Measurements from ENCODE around the gene LAIR1. TPM values are rescaled to one million over a fixed set of nuclear protein-coding genes. Genes with fewer than 3 reads are reported as not detected.
A peak's percentile ranks its signal among the peaks of the same experiment; 100 is the strongest.

The LAIR1 gene
- total RNA-seq (10 to 100 TPM; 21.5 to 22.2 TPM), total RNA-seq (22.8 to 24.6 reads per million in 2 donors)

- DNase-seq, result peak in 1 of 3 donors; percentile 16
- ATAC-seq, result peak; percentile 69
- H3K9me3 ChIP-seq (ENCODE audit: control insufficient read depth, low read length, poor library complexity, severe bottlenecking), result no peaks in the 10 kb centered on the region
- peak within 1 kb of the TSS; percentile 94 for H3K27ac Mint-ChIP-seq
- peaks cover 47% of the 10 kb centered on the region for H3K4me1 Mint-ChIP-seq
- H3K36me3 Mint-ChIP-seq (ENCODE audit: low read depth), result peaks cover 2% of the 10 kb centered on the region
- H3K4me3 Mint-ChIP-seq, result peak within 1 kb of the TSS; percentile 87
- no peaks in the 10 kb centered on the region for H3K27me3 Mint-ChIP-seq
Observed at GRCh38 chr19:54364775-54365257, at the start of gene LAIR1. LAIR1 (minus strand) TSS chr19:54364931; CDS start chr19:54364804, 127 bp downstream.

GRCh38 chr19:54414156-54414555, 49.4 kb upstream of the LAIR1 start:
- no peak overlapping the region for H3K27ac Mint-ChIP-seq
- H3K9me3 ChIP-seq (ENCODE audit: control insufficient read depth, low read length, poor library complexity, severe bottlenecking), result no peaks in the 10 kb centered on the region
- DNase-seq, result no peak
- peaks cover 13% of the 10 kb centered on the region for H3K36me3 Mint-ChIP-seq (ENCODE audit: low read depth)
- peaks cover 19% of the 10 kb centered on the region for H3K4me1 Mint-ChIP-seq
- no peak overlapping the region for H3K4me3 Mint-ChIP-seq
- no peak for ATAC-seq
- H3K27me3 Mint-ChIP-seq, result peaks cover 29% of the 10 kb centered on the region

GRCh38 chr19:54412877-54413276, 48.1 kb upstream of the LAIR1 start:
- no peaks in the 10 kb centered on the region for H3K9me3 ChIP-seq (ENCODE audit: control insufficient read depth, low read length, poor library complexity, severe bottlenecking)
- H3K36me3 Mint-ChIP-seq (ENCODE audit: low read depth), result peaks cover 8% of the 10 kb centered on the region
- no peak overlapping the region for H3K4me3 Mint-ChIP-seq
- H3K27ac Mint-ChIP-seq, result no peak overlapping the region
- ATAC-seq, result no peak
- H3K4me1 Mint-ChIP-seq, result peaks cover 15% of the 10 kb centered on the region
- H3K27me3 Mint-ChIP-seq, result peaks cover 24% of the 10 kb centered on the region
- DNase-seq, result no peak

GRCh38 chr19:54411033-54411432, 46.3 kb upstream of the LAIR1 start:
- Mint-ChIP-seq H3K4me1 (peaks cover 6% of the 10 kb centered on the region), H3K4me3 (no peak overlapping the region), H3K27ac (no peak overlapping the region), H3K27me3 (peaks cover 12% of the 10 kb centered on the region), H3K36me3 (ENCODE audit: low read depth) (peaks cover 2% of the 10 kb centered on the region)
- H3K9me3 ChIP-seq (ENCODE audit: control insufficient read depth, low read length, poor library complexity, severe bottlenecking), result no peaks in the 10 kb centered on the region
- no peak for ATAC-seq
- no peak for DNase-seq

- H3K9me3 ChIP-seq (ENCODE audit: control insufficient read depth, low read length, poor library complexity, severe bottlenecking), result no peaks in the 10 kb centered on the region
- H3K27me3 Mint-ChIP-seq, result peaks cover 3% of the 10 kb centered on the region
- H3K36me3 Mint-ChIP-seq (ENCODE audit: low read depth), result no peaks in the 10 kb centered on the region
- no peak overlapping the region for H3K27ac Mint-ChIP-seq
- DNase-seq (no peak), ATAC-seq (no peak)
- H3K4me3 Mint-ChIP-seq, result peak overlapping the region; percentile 2
- peaks cover 5% of the 10 kb centered on the region for H3K4me1 Mint-ChIP-seq
Observed at GRCh38 chr19:54408456-54409026, 43.8 kb upstream of the LAIR1 start.

GRCh38 chr19:54407780-54408179, 43.0 kb upstream of the LAIR1 start:
- Mint-ChIP-seq H3K36me3 (ENCODE audit: low read depth) (no peaks in the 10 kb centered on the region), H3K4me3 (no peak overlapping the region), H3K27ac (no peak overlapping the region), H3K27me3 (peaks cover 8% of the 10 kb centered on the region), H3K4me1 (peaks cover 7% of the 10 kb centered on the region)
- H3K9me3 ChIP-seq (ENCODE audit: control insufficient read depth, low read length, poor library complexity, severe bottlenecking), result no peaks in the 10 kb centered on the region
- no peak for ATAC-seq
- DNase-seq, result no peak

DNA sequence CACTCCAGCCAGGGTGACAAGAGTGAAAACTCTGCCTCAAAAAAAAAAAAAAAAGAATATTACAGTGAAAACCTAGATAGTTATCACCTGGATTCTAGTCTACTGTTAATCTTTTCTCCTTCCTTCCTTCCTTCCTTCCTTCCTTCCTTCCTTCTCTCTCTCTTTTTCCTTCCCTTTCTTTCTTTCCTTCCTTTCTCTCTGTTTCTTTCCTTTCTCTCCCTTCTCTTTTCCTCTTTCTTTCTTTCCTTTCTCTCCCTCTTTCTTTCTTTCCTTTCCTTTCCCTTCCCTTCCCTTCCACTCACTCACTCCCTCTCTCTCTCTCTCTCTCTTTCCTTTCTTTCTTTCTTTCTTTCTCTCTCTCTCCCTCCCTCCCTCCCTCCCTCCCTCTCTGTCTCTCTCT, 40.9 kb upstream of the LAIR1 start:
- ATAC-seq (no peak), DNase-seq (no peak)
- Mint-ChIP-seq H3K27ac (no peak overlapping the region), H3K36me3 (ENCODE audit: low read depth) (no peaks in the 10 kb centered on the region), H3K4me1 (peaks cover 5% of the 10 kb centered on the region), H3K4me3 (no peak overlapping the region), H3K27me3 (peaks cover 8% of the 10 kb centered on the region)
- no peaks in the 10 kb centered on the region for H3K9me3 ChIP-seq (ENCODE audit: control insufficient read depth, low read length, poor library complexity, severe bottlenecking)

DNA sequence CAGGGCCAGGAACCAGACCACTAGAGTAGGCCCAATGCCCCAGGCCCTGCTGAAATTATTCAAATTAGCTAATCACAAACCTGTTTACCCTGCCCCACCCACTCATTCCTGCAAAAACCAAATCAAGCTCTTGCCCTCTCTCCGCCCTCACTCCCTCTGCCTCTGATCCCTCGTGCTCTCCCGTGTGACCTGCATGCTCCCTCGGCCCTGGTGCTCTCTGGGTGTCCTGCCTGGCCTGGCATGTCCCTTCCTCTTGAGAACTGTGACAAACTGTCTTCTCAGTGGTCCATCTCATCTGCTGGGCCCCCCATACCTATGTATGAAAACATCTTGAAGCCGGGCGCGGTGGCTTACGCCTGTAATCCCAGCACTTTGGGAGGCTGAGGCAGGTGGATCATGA, 38.3 kb upstream of the LAIR1 start:
- H3K36me3 Mint-ChIP-seq (ENCODE audit: low read depth), result no peaks in the 10 kb centered on the region
- H3K27me3 Mint-ChIP-seq, result peaks cover 21% of the 10 kb centered on the region
- no peaks in the 10 kb centered on the region for H3K9me3 ChIP-seq (ENCODE audit: control insufficient read depth, low read length, poor library complexity, severe bottlenecking)
- no peak for ATAC-seq
- DNase-seq, result no peak
- no peak overlapping the region for H3K27ac Mint-ChIP-seq
- peaks cover 2% of the 10 kb centered on the region for H3K4me1 Mint-ChIP-seq
- H3K4me3 Mint-ChIP-seq, result no peak overlapping the region

- Mint-ChIP-seq H3K27me3 (peaks cover 26% of the 10 kb centered on the region), H3K27ac (no peak overlapping the region), H3K4me3 (no peak overlapping the region), H3K4me1 (peaks cover 2% of the 10 kb centered on the region), H3K36me3 (ENCODE audit: low read depth) (no peaks in the 10 kb centered on the region)
- H3K9me3 ChIP-seq (ENCODE audit: control insufficient read depth, low read length, poor library complexity, severe bottlenecking), result no peaks in the 10 kb centered on the region
- ATAC-seq (no peak), DNase-seq (no peak)
Observed at GRCh38 chr19:54400913-54401312, 36.2 kb upstream of the LAIR1 start.

DNA sequence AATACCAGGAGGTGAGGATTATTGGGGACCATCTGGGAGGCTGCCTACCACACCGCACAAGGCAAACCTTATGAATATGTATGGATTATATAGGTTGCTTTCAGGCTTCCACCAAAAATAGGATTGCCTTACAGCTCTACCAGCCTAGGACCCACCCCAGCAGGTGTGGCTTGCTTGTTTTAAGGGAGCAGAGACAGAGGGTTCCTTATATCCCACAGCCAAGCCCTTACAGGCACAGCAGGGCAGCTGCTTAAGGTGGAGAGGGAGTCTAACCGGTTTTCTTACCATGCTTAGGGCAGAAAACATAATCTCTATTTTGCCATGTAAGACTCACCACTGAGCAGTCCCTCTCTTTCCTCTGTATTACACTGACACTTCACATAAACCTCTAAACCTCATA, 34.5 kb upstream of the LAIR1 start:
- peaks cover 4% of the 10 kb centered on the region for H3K4me1 Mint-ChIP-seq
- H3K36me3 Mint-ChIP-seq (ENCODE audit: low read depth), result no peaks in the 10 kb centered on the region
- no peak for ATAC-seq
- H3K4me3 Mint-ChIP-seq, result no peak overlapping the region
- peaks cover 30% of the 10 kb centered on the region for H3K27me3 Mint-ChIP-seq
- DNase-seq, result no peak
- H3K27ac Mint-ChIP-seq, result no peak overlapping the region
- H3K9me3 ChIP-seq (ENCODE audit: control insufficient read depth, low read length, poor library complexity, severe bottlenecking), result no peaks in the 10 kb centered on the region

GRCh38 chr19:54395685-54396084, 31.0 kb upstream of the LAIR1 start:
- Mint-ChIP-seq H3K27me3 (peaks cover 30% of the 10 kb centered on the region), H3K36me3 (ENCODE audit: low read depth) (no peaks in the 10 kb centered on the region), H3K4me1 (peaks cover 10% of the 10 kb centered on the region), H3K27ac (no peak overlapping the region), H3K4me3 (no peak overlapping the region)
- no peaks in the 10 kb centered on the region for H3K9me3 ChIP-seq (ENCODE audit: control insufficient read depth, low read length, poor library complexity, severe bottlenecking)
- ATAC-seq, result no peak
- no peak for DNase-seq

DNA sequence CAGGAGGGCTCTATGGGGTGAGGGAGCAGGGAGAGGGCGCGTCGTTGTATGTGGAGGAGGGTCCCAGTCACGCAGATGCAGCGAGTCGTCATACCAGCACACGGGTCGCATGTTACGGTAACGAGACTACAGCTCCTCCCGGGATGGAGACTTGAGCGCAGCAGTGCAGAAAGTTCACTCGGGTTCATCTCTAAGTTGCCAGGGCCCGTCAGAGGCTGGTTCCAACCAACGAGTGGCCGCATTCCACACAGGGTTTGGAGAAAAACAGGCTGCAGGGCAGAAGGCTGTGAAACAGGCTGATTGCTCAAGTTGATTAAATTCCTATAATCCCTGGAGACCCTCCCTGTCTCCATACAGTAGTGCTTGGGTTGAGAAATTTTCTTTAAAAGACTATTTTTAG, 28.6 kb upstream of the LAIR1 start:
- Mint-ChIP-seq H3K4me1 (peaks cover 22% of the 10 kb centered on the region), H3K27me3 (peaks cover 17% of the 10 kb centered on the region), H3K4me3 (peak overlapping the region; percentile 39), H3K27ac (no peak overlapping the region), H3K36me3 (ENCODE audit: low read depth) (peaks cover 2% of the 10 kb centered on the region)
- DNase-seq (no peak), ATAC-seq (no peak)
- no peaks in the 10 kb centered on the region for H3K9me3 ChIP-seq (ENCODE audit: control insufficient read depth, low read length, poor library complexity, severe bottlenecking)

- H3K4me3 Mint-ChIP-seq, result no peak overlapping the region
- no peak for ATAC-seq
- peaks cover 17% of the 10 kb centered on the region for H3K27me3 Mint-ChIP-seq
- DNase-seq, result no peak
- peaks cover 2% of the 10 kb centered on the region for H3K36me3 Mint-ChIP-seq (ENCODE audit: low read depth)
- H3K4me1 Mint-ChIP-seq, result peaks cover 31% of the 10 kb centered on the region
- H3K27ac Mint-ChIP-seq, result no peak overlapping the region
- H3K9me3 ChIP-seq (ENCODE audit: control insufficient read depth, low read length, poor library complexity, severe bottlenecking), result no peaks in the 10 kb centered on the region
Observed at GRCh38 chr19:54392105-54392504, 27.4 kb upstream of the LAIR1 start.

GRCh38 chr19:54391589-54392061, 26.9 kb upstream of the LAIR1 start:
- H3K4me3 Mint-ChIP-seq, result no peak overlapping the region
- peaks cover 2% of the 10 kb centered on the region for H3K36me3 Mint-ChIP-seq (ENCODE audit: low read depth)
- DNase-seq (no peak), ATAC-seq (no peak)
- peaks cover 31% of the 10 kb centered on the region for H3K4me1 Mint-ChIP-seq
- H3K9me3 ChIP-seq (ENCODE audit: control insufficient read depth, low read length, poor library complexity, severe bottlenecking), result no peaks in the 10 kb centered on the region
- H3K27ac Mint-ChIP-seq, result peak overlapping the region; percentile 96
- peaks cover 17% of the 10 kb centered on the region for H3K27me3 Mint-ChIP-seq

All from T-helper 17 cell (primary cell).